A673 (cell line): ENCODE results near the gene IL6R. TPM values are rescaled to one million over a fixed set of nuclear protein-coding genes. Genes with fewer than 3 reads are reported as not detected.

Experiments
- BruUV-seq: library from RNA; stranded (reverse); fragments of 400-500 nt; replicated peaks from 2 replicates; lab custom pipeline; 2021; lab: Mats Ljungman, UMichigan
- CTCF ChIA-PET: fragments of 300-600 bp; sonication (Branson Sonifier 250); formaldehyde crosslinking; loops from one replicate; lab custom pipeline; 2022; ENCODE audit warnings: antibody characterized with exemption; lab: Charles Lee
- POLR2A ChIA-PET: fragments of 300-600 bp; sonication (Branson Sonifier 250); formaldehyde crosslinking; loops from one replicate; lab custom pipeline; 2022; ENCODE audit warnings: antibody characterized with exemption; ENCODE audit not compliant: low non-redundant PET; lab: Charles Lee
- DNase-seq: peaks from one replicate; pipeline ENCODE4 v3.0.0-alpha.2; 2015; ENCODE audit warnings: low spot score
- H3K27ac ChIP-seq: fragments of 200-600 bp; sonication (generic); 2 replicates; pipeline ENCODE4 v1.5.1; 2016; ENCODE audit warnings: mixed run types, low read depth, mild to moderate bottlenecking, mixed read lengths, antibody characterized with exemption, low read length; ENCODE audit not compliant: poor library complexity, severe bottlenecking
- H3K27me3 ChIP-seq: fragments of 200-600 bp; sonication (generic); replicated peaks from 2 replicates; pipeline ENCODE4 v1.6.1; 2017; ENCODE audit warnings: mixed run types, low read depth, mild to moderate bottlenecking, mixed read lengths, antibody characterized with exemption, low read length; ENCODE audit not compliant: insufficient read depth, poor library complexity
- H3K36me3 ChIP-seq: fragments of 200-600 bp; sonication (generic); 2 replicates; pipeline ENCODE4 v1.6.1; 2016; ENCODE audit warnings: mixed run types, mild to moderate bottlenecking, mixed read lengths, antibody characterized with exemption, low read length; ENCODE audit not compliant: insufficient read depth, poor library complexity, severe bottlenecking
- H3K4me1 ChIP-seq: fragments of 200-600 bp; sonication (generic); 2 replicates; pipeline ENCODE4 v1.6.1; 2017; ENCODE audit warnings: mixed run types, mild to moderate bottlenecking, mixed read lengths, antibody characterized with exemption, low read length; ENCODE audit not compliant: insufficient read depth, poor library complexity, severe bottlenecking
- H3K4me3 ChIP-seq: fragments of 200-600 bp; sonication (generic); 2 replicates; pipeline ENCODE4 v1.5.1; 2016; ENCODE audit warnings: low read depth, mixed run types, mild to moderate bottlenecking, mixed read lengths, low read length; ENCODE audit not compliant: poor library complexity, severe bottlenecking
- H3K9me3 ChIP-seq: fragments of 200-600 bp; sonication (generic); 2 replicates; pipeline ENCODE4 v1.6.1; 2016; ENCODE audit warnings: mixed run types, low read depth, mild to moderate bottlenecking, mixed read lengths, antibody characterized with exemption, low read length; ENCODE audit not compliant: poor library complexity, severe bottlenecking
- CTCF ChIP-seq: fragments of 300-800, 200-600 bp; sonication (generic); conservative IDR thresholded peaks from 2 replicates; pipeline ENCODE4 v1.5.1; 2017; ENCODE audit warnings: low read depth, mild to moderate bottlenecking, antibody characterized with exemption, low read length, moderate library complexity, mixed read lengths
- EZH2 ChIP-seq: fragments of 200-600 bp; sonication (generic); IDR thresholded peaks from 2 replicates; pipeline ENCODE4 v1.6.1; 2017; ENCODE audit warnings: borderline replicate concordance, low read depth, mild to moderate bottlenecking, mixed read lengths, antibody characterized with exemption, low read length; ENCODE audit not compliant: poor library complexity, severe bottlenecking
- intact Hi-C: fragments of 100-400 bp; cut with micrococcal nuclease; formaldehyde crosslinking; loops from one replicate; pipeline ENCODE4 v1.10.0; 2022; ENCODE audit not compliant: unreplicated experiment
- total RNA-seq: library from RNA; stranded (reverse); gene quantifications from 2 replicates; pipeline ENCODE4 v1.2.3, GENCODE V29; 2021

IL6R gene
- total RNA-seq, 1 experiment from 2014 or later: 1.9 TPM

GRCh38 chr1:154488922-154489321 lies 83.8 kb downstream of the IL6R start:
- H3K27ac ChIP-seq: no peak overlapping the region
- POLR2A ChIA-PET: no interaction called here
- no peak overlapping the region for H3K4me3 ChIP-seq
- no TSS peak for BruUV-seq
- H3K36me3 ChIP-seq: no peaks in the 10 kb centered on the region
- no peak for DNase-seq
- no peaks in the 10 kb centered on the region for H3K9me3 ChIP-seq
- H3K27me3 ChIP-seq: peaks cover 3% of the 10 kb centered on the region
- TF ChIP-seq CTCF (no peak), EZH2 (no peak)
- peaks cover 20% of the 10 kb centered on the region for H3K4me1 ChIP-seq
- intact Hi-C loops: loop anchor here (10.0 kb wide), 1 partner anchor 386 kb away; the partner anchor contains the start of gene KCNN3
- CTCF ChIA-PET: no interaction called here

GRCh38 chr1:154489695-154490274 lies 84.6 kb downstream of the IL6R start:
- Histone ChIP-seq H3K4me3 (no peak overlapping the region), H3K27me3 (peaks cover 3% of the 10 kb centered on the region), H3K4me1 (peaks cover 18% of the 10 kb centered on the region), H3K36me3 (no peaks in the 10 kb centered on the region), H3K9me3 (no peaks in the 10 kb centered on the region), H3K27ac (no peak overlapping the region)
- no peak for DNase-seq
- ChIA-PET POLR2A (no interaction called here), CTCF (no interaction called here)
- TF ChIP-seq CTCF (no peak), EZH2 (no peak)
- intact Hi-C loops: loop anchor here (10.0 kb wide), 1 partner anchor 385 kb away; the partner anchor contains the start of gene KCNN3
- BruUV-seq: no TSS peak

- no peaks in the 10 kb centered on the region for H3K36me3 ChIP-seq
- CTCF ChIA-PET: no interaction called here
- peaks cover 3% of the 10 kb centered on the region for H3K27me3 ChIP-seq
- intact Hi-C loops: no loop called here
- H3K9me3 ChIP-seq: no peaks in the 10 kb centered on the region
- H3K27ac ChIP-seq: no peak overlapping the region
- TF ChIP-seq CTCF (no peak), EZH2 (no peak)
- H3K4me3 ChIP-seq: no peak overlapping the region
- POLR2A ChIA-PET: no interaction called here
- peaks cover 13% of the 10 kb centered on the region for H3K4me1 ChIP-seq
- DNase-seq: no peak
- no TSS peak for BruUV-seq
Observed at GRCh38 chr1:154490317-154490716, 85.2 kb downstream of the IL6R start.
